H9 (cell line): Measurements from ENCODE around the gene DMD. TPM values are rescaled to one million over a fixed set of nuclear protein-coding genes. Genes with fewer than 3 reads are reported as not detected.

Experiments
- DNase-seq: peaks from one replicate; pipeline ENCODE4 v3.0.0-alpha.2; 2017
- H2AFZ ChIP-seq: one replicate; pipeline ENCODE4 v1.6.1; 2013; ENCODE audit warnings: mild to moderate bottlenecking, low read length, control low read depth, moderate library complexity
- H2AK5ac ChIP-seq: 2 replicates; pipeline ENCODE4 v1.6.1; 2013; ENCODE audit warnings: low read length, control low read depth, mixed read lengths; ENCODE audit not compliant: insufficient read length
- H2BK120ac ChIP-seq: one replicate; pipeline ENCODE4 v1.6.1; 2013; ENCODE audit warnings: low read depth, mild to moderate bottlenecking, low read length, control low read depth, inconsistent platforms; ENCODE audit not compliant: poor library complexity, severe bottlenecking
- H2BK12ac ChIP-seq: 2 replicates; pipeline ENCODE4 v1.6.1; 2013; ENCODE audit warnings: low read length, control low read depth, mixed read lengths, low read depth; ENCODE audit not compliant: insufficient read length
- H2BK15ac ChIP-seq: 2 replicates; pipeline ENCODE4 v1.6.1; 2013; ENCODE audit warnings: low read depth, low read length, control low read depth
- H2BK20ac ChIP-seq: one replicate; pipeline ENCODE4 v1.6.1; 2013; ENCODE audit warnings: low read depth, mild to moderate bottlenecking, low read length, control low read depth, inconsistent platforms; ENCODE audit not compliant: poor library complexity, severe bottlenecking
- H2BK5ac ChIP-seq: 2 replicates; pipeline ENCODE4 v1.6.1; 2013; ENCODE audit warnings: low read length, control low read depth, mixed read lengths; ENCODE audit not compliant: insufficient read length
- H3K14ac ChIP-seq: 2 replicates; pipeline ENCODE4 v1.6.1; 2013; ENCODE audit warnings: low read length, control low read depth; ENCODE audit not compliant: insufficient read depth
- H3K18ac ChIP-seq: 2 replicates; pipeline ENCODE4 v1.6.1; 2013; ENCODE audit warnings: low read depth, mild to moderate bottlenecking, mixed read lengths, low read length, control low read depth; ENCODE audit not compliant: insufficient read length
- H3K23ac ChIP-seq: 2 replicates; pipeline ENCODE4 v1.6.1; 2013; ENCODE audit warnings: low read length, control low read depth, mixed read lengths, low read depth; ENCODE audit not compliant: insufficient read length
- H3K23me2 ChIP-seq: 2 replicates; pipeline ENCODE4 v1.6.1; 2013; ENCODE audit warnings: low read depth, mild to moderate bottlenecking, mixed read lengths, low read length, control low read depth; ENCODE audit not compliant: insufficient read length, poor library complexity, severe bottlenecking
- H3K27ac ChIP-seq: 2 replicates; pipeline ENCODE4 v1.5.1; 2013; ENCODE audit warnings: low read length, control low read depth, mixed read lengths, low read depth; ENCODE audit not compliant: insufficient read length
- H3K27me3 ChIP-seq: 2 replicates; pipeline ENCODE4 v1.6.1; 2013; ENCODE audit warnings: low read length, control low read depth, inconsistent platforms; ENCODE audit not compliant: insufficient read depth
- H3K4ac ChIP-seq: 2 replicates; pipeline ENCODE4 v1.6.1; 2013; ENCODE audit warnings: low read depth, mild to moderate bottlenecking, control low read depth, inconsistent platforms, low read length, moderate library complexity
- H3K4me1 ChIP-seq: 2 replicates; pipeline ENCODE4 v1.6.1; 2013; ENCODE audit warnings: low read length, control low read depth, inconsistent platforms; ENCODE audit not compliant: insufficient read depth
- H3K4me2 ChIP-seq: 2 replicates; pipeline ENCODE4 v1.6.1; 2013; ENCODE audit warnings: low read length, control low read depth, mixed read lengths; ENCODE audit not compliant: insufficient read length, insufficient read depth
- H3K56ac ChIP-seq: 2 replicates; pipeline ENCODE4 v1.6.1; 2013; ENCODE audit warnings: low read depth, mild to moderate bottlenecking, mixed read lengths, low read length, control low read depth; ENCODE audit not compliant: insufficient read length
- H3K79me1 ChIP-seq: 2 replicates; pipeline ENCODE4 v1.6.1; 2013; ENCODE audit warnings: low read depth, mild to moderate bottlenecking, moderate library complexity, low read length, control low read depth, inconsistent platforms; ENCODE audit not compliant: insufficient read depth, poor library complexity, severe bottlenecking
- H3K79me2 ChIP-seq: 2 replicates; pipeline ENCODE4 v1.6.1; 2013; ENCODE audit warnings: low read length, control low read depth, inconsistent platforms; ENCODE audit not compliant: insufficient read depth
- H3K9ac ChIP-seq: 2 replicates; pipeline ENCODE4 v1.6.1; 2013; ENCODE audit warnings: low read length, control low read depth, mixed read lengths; ENCODE audit not compliant: insufficient read length; ENCODE audit errors: extremely low read depth
- H3K9me3 ChIP-seq: one replicate; pipeline ENCODE4 v1.6.1; 2013; ENCODE audit warnings: low read depth, low read length, inconsistent platforms; ENCODE audit not compliant: control insufficient read depth
- H3T11ph ChIP-seq: one replicate; pipeline ENCODE4 v1.6.1; 2013; ENCODE audit warnings: mild to moderate bottlenecking, low read length, control low read depth, inconsistent platforms
- H4K20me1 ChIP-seq: one replicate; pipeline ENCODE4 v1.6.1; 2013; ENCODE audit not compliant: control insufficient read depth, insufficient read length, insufficient read depth
- H4K5ac ChIP-seq: 2 replicates; pipeline ENCODE4 v1.6.1; 2013; ENCODE audit warnings: low read depth, mild to moderate bottlenecking, mixed read lengths, low read length, control low read depth; ENCODE audit not compliant: insufficient read length
- H4K8ac ChIP-seq: replicated peaks from 2 replicates; pipeline ENCODE4 v1.6.1; 2013; ENCODE audit warnings: low read length, control low read depth, mixed read lengths, low read depth; ENCODE audit not compliant: insufficient read length
- H4K91ac ChIP-seq: 2 replicates; pipeline ENCODE4 v1.6.1; 2013; ENCODE audit warnings: low read depth, mild to moderate bottlenecking, moderate library complexity, mixed read lengths, low read length, control low read depth; ENCODE audit not compliant: insufficient read length
- H3K27ac Mint-ChIP-seq, 3 experiments: 2 replicates in 2 of 3; 3 replicates in 1 of 3; pipeline ENCODE4 v1.8.0; 2020 to 2021; ENCODE audit warnings: mixed read lengths in 3 of 3, mild to moderate bottlenecking in 1 of 3, moderate library complexity in 1 of 3
- H3K27me3 Mint-ChIP-seq: 2 replicates; pipeline ENCODE4 v1.8.0; 2021; ENCODE audit warnings: low read depth, mild to moderate bottlenecking, moderate library complexity, mixed read lengths
- H3K36me3 Mint-ChIP-seq, 3 experiments: 2 replicates in 2 of 3; 3 replicates in 1 of 3; pipeline ENCODE4 v1.8.0; 2020 to 2021; ENCODE audit warnings: low read depth in 3 of 3, mixed read lengths in 3 of 3; ENCODE audit not compliant: insufficient read depth in 1 of 3
- H3K4me1 Mint-ChIP-seq, 2 experiments: 2 replicates each; pipeline ENCODE4 v1.8.0; 2020; ENCODE audit warnings: mixed read lengths in 2 of 2
- H3K4me3 Mint-ChIP-seq, 2 experiments: 2 replicates in 1 of 2; 3 replicates in 1 of 2; pipeline ENCODE4 v1.8.0; 2020 to 2021; ENCODE audit warnings: mild to moderate bottlenecking in 2 of 2, mixed read lengths in 2 of 2, moderate library complexity in 1 of 2
- H3K9me3 Mint-ChIP-seq, 2 experiments: 2 replicates in 1 of 2; 3 replicates in 1 of 2; pipeline ENCODE4 v1.8.0; 2020; ENCODE audit warnings: mild to moderate bottlenecking in 2 of 2, mixed read lengths in 2 of 2, moderate library complexity in 1 of 2
- CTCF ChIP-seq: fragments of 200-600 bp; sonication (generic); conservative IDR thresholded peaks from 3 replicates; pipeline ENCODE4 v1.8.0; 2021; ENCODE audit warnings: antibody characterized with exemption, mild to moderate bottlenecking
- WGBS: extraction: QIAGEN DNeasy Blood & Tissue Kit; methylation state at CpG from one replicate; pipeline ENCODE4 v1.1.7; 2013; ENCODE audit warnings: missing lambda C conversion rate, low lambda C conversion rate, mixed read lengths; ENCODE audit not compliant: insufficient read length; ENCODE audit errors: extremely low coverage; 5-methylcytosine and 5-hydroxymethylcytosine counted together
- total RNA-seq: library from RNA; stranded (reverse); gene quantifications from 2 replicates; pipeline ENCODE4 v1.2.1, GENCODE V29; 2021

The DMD gene
- total RNA-seq, 1 experiment from 2014 or later, result 3.8 TPM

GRCh38 chrX:32538554-32538953 is 672.8 kb downstream of the DMD start:
- Mint-ChIP-seq H3K27me3 (no peaks in the 10 kb centered on the region), H3K4me1 (peaks cover 26 to 37% of the 10 kb centered on the region in 2 experiments), H3K27ac (peak overlapping the region in 2 of 3 experiments; percentile 69 to 94; a peak in 3 of 7 replicates), H3K36me3 (peaks cover 0 to 5% (median 0%) of the 10 kb centered on the region in 3 experiments; a peak in 1 of 7 replicates), H3K9me3 (peaks cover 10 to 45% of the 10 kb centered on the region in 2 experiments; a peak in 4 of 5 replicates), H3K4me3 (no peak overlapping the region)
- Histone ChIP-seq H3K79me2 (no peaks in the 10 kb centered on the region), H3K9me3 (no peaks in the 10 kb centered on the region), H3K27me3 (no peaks in the 10 kb centered on the region), H4K20me1 (no peaks in the 10 kb centered on the region), H2BK20ac (no peak overlapping the region), H3K4me1 (no peaks in the 10 kb centered on the region; the same call in 1 of the 2 replicates), H3K4me2 (no peak overlapping the region), H2BK15ac (no peak overlapping the region), H2BK5ac (no peak overlapping the region), H3K23ac (no peak overlapping the region), H3K14ac (no peak overlapping the region), H3K56ac (no peak overlapping the region), H3K4ac (no peak overlapping the region), H2BK12ac (no peak overlapping the region), H2AFZ (no peak overlapping the region), H2AK5ac (no peak overlapping the region), H3K23me2 (no peaks in the 10 kb centered on the region), H2BK120ac (no peak overlapping the region), H3K27ac (no peak overlapping the region), H4K5ac (no peak overlapping the region), H4K8ac (no peak overlapping the region), H3K79me1 (no peaks in the 10 kb centered on the region), H4K91ac (no peak overlapping the region), H3K9ac (no peak overlapping the region), H3K18ac (no peak overlapping the region), H3T11ph (no peak overlapping the region)
- DNase-seq, result no peak
- WGBS, result no CpG with 5 or more reads among the region's 8 CpGs
- TF ChIP-seq CTCF, result no peak
